Astrocyte (in vitro differentiated cells and primary cell): ENCODE data around the gene PKP3. TPM values are rescaled to one million over a fixed set of nuclear protein-coding genes. Genes with fewer than 3 reads are reported as not detected.
"Not testable (repeated sequence)": the region's sequence is repeated elsewhere in the genome, so short reads cannot be mapped to it uniquely, and the experiment has no call there.

Source experiments
- DNase-seq: peaks from one replicate; pipeline ENCODE4 v3.0.0-alpha.2; 2010; ENCODE audit warnings: low read depth
- FAIRE-seq: peaks from 2 replicates; lab custom pipeline; 2011; peaks lifted over from hg19 to GRCh38; lab: Jason Lieb, UNC
- H2AFZ ChIP-seq: 2 replicates; pipeline ENCODE4 v1.6.0; 2012; ENCODE audit warnings: low read depth, low read length, inconsistent platforms
- H3K27ac ChIP-seq: 2 replicates; pipeline ENCODE4 v1.5.1; 2011; ENCODE audit warnings: low read depth, low read length, inconsistent platforms
- H3K27me3 ChIP-seq: 2 replicates; pipeline ENCODE4 v1.6.0; 2011; ENCODE audit warnings: low read length, inconsistent platforms; ENCODE audit not compliant: insufficient read depth
- H3K36me3 ChIP-seq: 2 replicates; pipeline ENCODE4 v1.5.1; 2011; ENCODE audit warnings: low read length, inconsistent platforms; ENCODE audit not compliant: insufficient read depth
- H3K4me1 ChIP-seq: 2 replicates; pipeline ENCODE4 v1.5.1; 2011; ENCODE audit warnings: low read length, inconsistent platforms; ENCODE audit not compliant: insufficient read depth
- H3K4me2 ChIP-seq: 2 replicates; pipeline ENCODE4 v1.6.0; 2012; ENCODE audit warnings: low read length, inconsistent platforms
- H3K4me3 ChIP-seq: 2 replicates; pipeline ENCODE4 v1.5.1; 2011; ENCODE audit warnings: low read depth, mild to moderate bottlenecking, low read length, inconsistent platforms; ENCODE audit not compliant: insufficient read depth
- H3K79me2 ChIP-seq: 2 replicates; pipeline ENCODE4 v1.6.0; 2012; ENCODE audit warnings: mild to moderate bottlenecking, low read length, inconsistent platforms; ENCODE audit not compliant: insufficient read depth
- H3K9ac ChIP-seq: 2 replicates; pipeline ENCODE4 v1.6.0; 2012; ENCODE audit warnings: mild to moderate bottlenecking, low read length, inconsistent platforms
- H3K9me3 ChIP-seq: 2 replicates; pipeline ENCODE4 v1.5.1; 2012; ENCODE audit warnings: low read depth, mild to moderate bottlenecking, low read length, inconsistent platforms; ENCODE audit not compliant: insufficient read depth
- H4K20me1 ChIP-seq: 2 replicates; pipeline ENCODE4 v1.6.0; 2012; ENCODE audit warnings: low read length, inconsistent platforms; ENCODE audit not compliant: insufficient read depth
- H3K27ac Mint-ChIP-seq: one replicate; pipeline ENCODE4 v1.8.0; 2021; ENCODE audit warnings: mild to moderate bottlenecking, mixed read lengths; ENCODE audit not compliant: unreplicated experiment
- H3K27me3 Mint-ChIP-seq: one replicate; pipeline ENCODE4 v1.8.0; 2021; ENCODE audit warnings: low read depth, mixed read lengths; ENCODE audit not compliant: unreplicated experiment
- H3K36me3 Mint-ChIP-seq: one replicate; pipeline ENCODE4 v1.8.0; 2021; ENCODE audit warnings: low read depth, mixed read lengths; ENCODE audit not compliant: unreplicated experiment
- H3K4me1 Mint-ChIP-seq: one replicate; pipeline ENCODE4 v1.8.0; 2021; ENCODE audit warnings: low read depth, mixed read lengths; ENCODE audit not compliant: unreplicated experiment
- H3K4me3 Mint-ChIP-seq: one replicate; pipeline ENCODE4 v1.8.0; 2021; ENCODE audit warnings: mild to moderate bottlenecking, moderate library complexity, mixed read lengths; ENCODE audit not compliant: unreplicated experiment
- H3K9me3 Mint-ChIP-seq: one replicate; pipeline ENCODE4 v1.8.0; 2021; ENCODE audit warnings: mild to moderate bottlenecking, mixed read lengths; ENCODE audit not compliant: unreplicated experiment
- EZH2 ChIP-seq: IDR thresholded peaks from 2 replicates; pipeline ENCODE4 v1.6.1; 2012; ENCODE audit warnings: mild to moderate bottlenecking, low read length, inconsistent platforms; ENCODE audit not compliant: insufficient read depth
- total RNA-seq: library from RNA; stranded (reverse); gene quantifications from 2 replicates; pipeline ENCODE4 v1.2.1, GENCODE V29; 2021
- TF ChIP-seq, protein P1 (sequence below): IDR thresholded peaks from 2 replicates; pipeline ENCODE4 v1.5.1; 2011; ENCODE audit warnings: low read depth, mild to moderate bottlenecking, inconsistent platforms, low read length, moderate library complexity; ENCODE audit not compliant: insufficient read depth

The PKP3 gene
- total RNA-seq, 1 donor from 2014 or later = 2.1 TPM

DNA sequence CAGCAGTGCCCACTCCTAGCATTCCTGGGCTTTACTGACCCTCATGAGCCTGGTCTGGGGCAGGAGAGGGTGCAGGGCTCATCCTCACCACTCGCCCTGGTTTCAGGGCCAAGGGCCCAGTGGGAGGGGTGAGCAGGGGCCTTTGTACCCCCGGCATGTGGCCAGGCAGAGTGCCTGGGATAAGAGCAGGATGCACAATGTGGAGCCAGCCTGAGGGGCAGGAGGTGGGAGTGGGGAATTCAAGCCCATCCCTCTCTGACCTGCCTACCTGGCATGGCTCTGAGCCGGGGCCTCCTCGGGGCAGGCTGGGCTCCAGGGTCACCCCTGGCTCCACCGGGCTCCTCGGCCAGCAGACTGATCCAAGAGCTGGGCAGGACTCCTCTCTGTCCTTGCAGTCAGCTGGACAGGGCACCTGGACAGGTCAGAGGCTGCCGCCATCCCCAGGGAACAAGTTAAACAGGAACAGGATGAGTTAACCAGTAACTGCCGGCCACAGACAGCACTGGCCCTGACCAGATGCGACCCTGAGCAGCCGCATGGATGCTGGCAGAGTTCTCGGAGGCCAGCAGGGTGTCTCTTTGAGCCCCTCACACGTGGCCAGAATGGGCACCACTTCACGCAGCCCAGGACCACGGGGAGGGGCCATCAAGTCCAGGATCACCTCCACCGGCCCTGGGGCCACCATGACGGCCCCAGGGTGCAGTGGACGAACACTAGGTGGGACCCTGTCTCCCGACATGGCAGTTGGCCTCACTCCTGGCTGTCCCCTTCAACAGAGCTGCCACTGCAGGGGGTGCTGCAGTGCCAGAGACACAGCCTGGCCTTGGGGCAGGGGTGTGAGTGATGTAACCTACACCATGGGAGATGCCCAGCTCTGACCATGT lies 15.8 kb downstream of the PKP3 start:
- no peaks in the 10 kb centered on the region for H3K9me3 Mint-ChIP-seq
- Histone ChIP-seq H2AFZ (no peak overlapping the region), H3K79me2 (no peaks in the 10 kb centered on the region), H3K36me3 (no peaks in the 10 kb centered on the region), H3K4me3 (no peak overlapping the region), H3K9ac (no peak overlapping the region), H3K9me3 (no peaks in the 10 kb centered on the region), H3K27ac (no peak overlapping the region), H3K4me1 (peaks cover 4% of the 10 kb centered on the region), H3K27me3 (no peaks in the 10 kb centered on the region), H3K4me2 (no peak overlapping the region), H4K20me1 (no peaks in the 10 kb centered on the region)
- H3K4me3 Mint-ChIP-seq = peak overlapping the region; percentile 50
- H3K27me3 Mint-ChIP-seq = peaks cover 11% of the 10 kb centered on the region
- no peak overlapping the region for H3K27ac Mint-ChIP-seq
- no peak for DNase-seq
- no peaks in the 10 kb centered on the region for H3K36me3 Mint-ChIP-seq
- TF ChIP-seq EZH2 = no peak
- TF ChIP-seq, protein P1, sequence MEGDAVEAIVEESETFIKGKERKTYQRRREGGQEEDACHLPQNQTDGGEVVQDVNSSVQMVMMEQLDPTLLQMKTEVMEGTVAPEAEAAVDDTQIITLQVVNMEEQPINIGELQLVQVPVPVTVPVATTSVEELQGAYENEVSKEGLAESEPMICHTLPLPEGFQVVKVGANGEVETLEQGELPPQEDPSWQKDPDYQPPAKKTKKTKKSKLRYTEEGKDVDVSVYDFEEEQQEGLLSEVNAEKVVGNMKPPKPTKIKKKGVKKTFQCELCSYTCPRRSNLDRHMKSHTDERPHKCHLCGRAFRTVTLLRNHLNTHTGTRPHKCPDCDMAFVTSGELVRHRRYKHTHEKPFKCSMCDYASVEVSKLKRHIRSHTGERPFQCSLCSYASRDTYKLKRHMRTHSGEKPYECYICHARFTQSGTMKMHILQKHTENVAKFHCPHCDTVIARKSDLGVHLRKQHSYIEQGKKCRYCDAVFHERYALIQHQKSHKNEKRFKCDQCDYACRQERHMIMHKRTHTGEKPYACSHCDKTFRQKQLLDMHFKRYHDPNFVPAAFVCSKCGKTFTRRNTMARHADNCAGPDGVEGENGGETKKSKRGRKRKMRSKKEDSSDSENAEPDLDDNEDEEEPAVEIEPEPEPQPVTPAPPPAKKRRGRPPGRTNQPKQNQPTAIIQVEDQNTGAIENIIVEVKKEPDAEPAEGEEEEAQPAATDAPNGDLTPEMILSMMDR = no peak
- no peak for FAIRE-seq
- peaks cover 2% of the 10 kb centered on the region for H3K4me1 Mint-ChIP-seq

- not testable (repeated sequence) for H3K36me3 ChIP-seq, H3K9me3 Mint-ChIP-seq, H3K9ac ChIP-seq, H3K4me3 ChIP-seq, H3K36me3 Mint-ChIP-seq, H2AFZ ChIP-seq, H3K4me3 Mint-ChIP-seq, H3K9me3 ChIP-seq, FAIRE-seq, H3K27ac Mint-ChIP-seq, H3K4me2 ChIP-seq, H3K27me3 ChIP-seq, H3K27ac ChIP-seq, DNase-seq, H3K79me2 ChIP-seq, H3K4me1 Mint-ChIP-seq, H4K20me1 ChIP-seq
- H3K4me1 ChIP-seq = peaks cover 11% of the 10 kb centered on the region
- peaks cover 12% of the 10 kb centered on the region for H3K27me3 Mint-ChIP-seq
Measured at GRCh38 chr11:410711-411110, 16.7 kb downstream of the PKP3 start.

GRCh38 chr11:411520-411919 lies 17.5 kb downstream of the PKP3 start:
- not testable (repeated sequence) for H3K36me3 Mint-ChIP-seq, H3K9ac ChIP-seq, H2AFZ ChIP-seq, H3K4me1 Mint-ChIP-seq, H3K9me3 Mint-ChIP-seq, H4K20me1 ChIP-seq, H3K4me3 ChIP-seq, H3K9me3 ChIP-seq, H3K4me2 ChIP-seq, H3K27me3 ChIP-seq, FAIRE-seq, DNase-seq, H3K4me3 Mint-ChIP-seq, H3K27ac ChIP-seq, H3K36me3 ChIP-seq, H3K79me2 ChIP-seq, H3K27ac Mint-ChIP-seq
- peaks cover 15% of the 10 kb centered on the region for H3K4me1 ChIP-seq
- H3K27me3 Mint-ChIP-seq = peaks cover 14% of the 10 kb centered on the region
